SU-DHL-6 (cell line): ENCODE data around the gene ADARB2.

Experiments used
- H2AFZ ChIP-seq: fragments of 200-600 bp; sonication (generic); 2 replicates; pipeline ENCODE4 v1.6.1; 2014; ENCODE audit warnings: low read depth, mild to moderate bottlenecking, moderate library complexity, mixed read lengths, antibody characterized with exemption, low read length; ENCODE audit not compliant: severe bottlenecking
- H3F3A ChIP-seq: fragments of 200-600 bp; shearing (Covaris generic); 2 replicates; pipeline ENCODE4 v1.6.0; 2016; ENCODE audit warnings: antibody characterized with exemption, mild to moderate bottlenecking; ENCODE audit not compliant: insufficient read depth
- H3K27ac ChIP-seq: fragments of 200-600 bp; sonication (generic); 2 replicates; pipeline ENCODE4 v1.5.1; 2016; ENCODE audit warnings: low read depth, mild to moderate bottlenecking, low read length, moderate library complexity, mixed read lengths
- H3K27me3 ChIP-seq: fragments of 200-600 bp; sonication (generic), shearing (Covaris generic); 2 replicates; pipeline ENCODE4 v1.6.0; 2014; ENCODE audit warnings: mild to moderate bottlenecking, low read length
- H3K36me3 ChIP-seq: fragments of 200-600 bp; sonication (generic); 2 replicates; pipeline ENCODE4 v1.6.1; 2014; ENCODE audit warnings: mild to moderate bottlenecking, low read length, mixed read lengths
- H3K4me2 ChIP-seq: fragments of 300-600, 200-600 bp; shearing (Covaris generic), sonication (generic); 2 replicates; pipeline ENCODE4 v1.6.0; 2014; ENCODE audit warnings: low read length, low read depth, mild to moderate bottlenecking; ENCODE audit not compliant: poor library complexity, severe bottlenecking
- H3K4me3 ChIP-seq: fragments of 200-600 bp; sonication (generic); 2 replicates; pipeline ENCODE4 v1.5.1; 2014; ENCODE audit warnings: antibody characterized with exemption, low read length, mild to moderate bottlenecking, mixed read lengths; ENCODE audit not compliant: insufficient read depth, poor library complexity, severe bottlenecking
- H3K79me2 ChIP-seq: fragments of 200-600 bp; sonication (generic); 2 replicates; pipeline ENCODE4 v1.6.1; 2014; ENCODE audit warnings: mild to moderate bottlenecking, low read length, moderate library complexity; ENCODE audit not compliant: insufficient read depth
- H3K9ac ChIP-seq: fragments of 200-600 bp; sonication (generic); 2 replicates; pipeline ENCODE4 v1.7.0; 2014; ENCODE audit warnings: mild to moderate bottlenecking, low read length
- H3K9me2 ChIP-seq: fragments of 200-600 bp; sonication (generic); replicated peaks from 2 replicates; pipeline ENCODE4 v1.6.1; 2014; ENCODE audit warnings: low read length; ENCODE audit not compliant: insufficient read depth
- H3K9me3 ChIP-seq: fragments of 200-600 bp; sonication (generic); 2 replicates; pipeline ENCODE4 v1.6.1; 2014; ENCODE audit warnings: low read length, mixed read lengths; ENCODE audit not compliant: insufficient read depth
- H4K20me1 ChIP-seq: fragments of 200-600 bp; sonication (generic); 2 replicates; pipeline ENCODE4 v1.6.1; 2014; ENCODE audit warnings: low read depth, mild to moderate bottlenecking, antibody characterized with exemption, low read length, moderate library complexity, mixed read lengths
- CTCF ChIP-seq: fragments of 200-600 bp; sonication (generic); IDR thresholded peaks from one replicate; pipeline ENCODE4 v1.5.1; 2017; ENCODE audit warnings: antibody characterized with exemption, mild to moderate bottlenecking, low read length, moderate library complexity; ENCODE audit not compliant: insufficient read depth, poor library complexity, severe bottlenecking
- EZH2phosphoT487 ChIP-seq: fragments of 200-600 bp; sonication (generic), shearing (Covaris generic); conservative IDR thresholded peaks from 2 replicates; pipeline ENCODE4 v1.6.1; 2018; ENCODE audit warnings: mild to moderate bottlenecking, antibody characterized with exemption, low read length, moderate library complexity, mixed read lengths

The ADARB2 gene

GRCh38 chr10:1242975-1243374 lies 494.4 kb downstream of the ADARB2 start:
- Histone ChIP-seq H3K4me3 (no peak overlapping the region), H3K27ac (no peak overlapping the region), H3K36me3 (no peaks in the 10 kb centered on the region), H3K9me2 (no peaks in the 10 kb centered on the region), H4K20me1 (no peaks in the 10 kb centered on the region), H3K4me2 (no peak overlapping the region), H3F3A (no peaks in the 10 kb centered on the region), H3K27me3 (no peaks in the 10 kb centered on the region), H3K9me3 (no peaks in the 10 kb centered on the region), H2AFZ (no peak overlapping the region), H3K79me2 (no peaks in the 10 kb centered on the region), H3K9ac (no peak overlapping the region)
- TF ChIP-seq EZH2phosphoT487 (no peak), CTCF (no peak)

GRCh38 chr10:1241973-1242935 lies 495.1 kb downstream of the ADARB2 start:
- Histone ChIP-seq H3F3A (no peaks in the 10 kb centered on the region), H3K9me3 (no peaks in the 10 kb centered on the region), H2AFZ (no peak overlapping the region), H3K27ac (no peak overlapping the region), H3K79me2 (no peaks in the 10 kb centered on the region), H3K36me3 (no peaks in the 10 kb centered on the region), H3K27me3 (no peaks in the 10 kb centered on the region), H4K20me1 (no peaks in the 10 kb centered on the region), H3K4me3 (no peak overlapping the region), H3K4me2 (no peak overlapping the region), H3K9ac (no peak overlapping the region), H3K9me2 (no peaks in the 10 kb centered on the region)
- TF ChIP-seq EZH2phosphoT487 (no peak), CTCF (no peak)

GRCh38 chr10:1241322-1241890 lies 495.9 kb downstream of the ADARB2 start:
- Histone ChIP-seq H4K20me1 (no peaks in the 10 kb centered on the region), H2AFZ (no peak overlapping the region), H3K9ac (no peak overlapping the region), H3K36me3 (no peaks in the 10 kb centered on the region), H3K4me2 (no peak overlapping the region), H3K9me3 (no peaks in the 10 kb centered on the region), H3K4me3 (no peak overlapping the region), H3K9me2 (no peaks in the 10 kb centered on the region), H3K79me2 (no peaks in the 10 kb centered on the region), H3K27ac (no peak overlapping the region), H3F3A (no peaks in the 10 kb centered on the region), H3K27me3 (no peaks in the 10 kb centered on the region)
- TF ChIP-seq EZH2phosphoT487 (no peak), CTCF (no peak)
